HepG2 (cell line): Measurements from ENCODE around the gene SORL1-AS1.

ENCODE experiments used
- ZFAT ChIP-seq: sonication (generic); formaldehyde crosslinking; conservative IDR thresholded peaks from 2 replicates; pipeline ENCODE4 v1.8.1; 2023; ENCODE audit warnings: missing genetic modification reagents, inconsistent platforms
- ZMYM4 ChIP-seq: sonication (generic); formaldehyde crosslinking; IDR thresholded peaks from 2 replicates; pipeline ENCODE4 v1.8.1; 2023; ENCODE audit warnings: mild to moderate bottlenecking, missing genetic modification reagents

GRCh38 chr11:121476379-121477032 lies 23.7 kb upstream of the SORL1-AS1 start:
- TF ChIP-seq ZFAT (CRISPR knock-in tag) (no peak), ZMYM4 (CRISPR knock-in tag) (no peak)
